Gastroesophageal sphincter (tissue), 3 donors: ENCODE data around the gene PCED1B.

Experiments
- EP300 ChIP-seq: sonication (generic); formaldehyde crosslinking; IDR thresholded peaks from one replicate; pipeline ENCODE4 v1.6.1; 2017; ENCODE audit warnings: antibody characterized with exemption, mild to moderate bottlenecking
- POLR2A ChIP-seq, 2 donors: fragments of 450-650 bp; IDR thresholded peaks; one replicate each; pipeline ENCODE4 v1.6.1; 2017; ENCODE audit warnings: antibody characterized with exemption in 2 of 2, mild to moderate bottlenecking in 2 of 2, moderate library complexity in 1 of 2
- POLR2AphosphoS5 ChIP-seq: sonication (generic); formaldehyde crosslinking; IDR thresholded peaks from one replicate; pipeline ENCODE4 v1.6.1; 2017; ENCODE audit warnings: antibody characterized with exemption
- TF ChIP-seq, protein P1 (sequence below), 4 experiments: fragments of 200-600 bp in 2 of 4; fragments of 450-650 bp in 2 of 4; sonication (generic) in 1 of 4; IDR thresholded peaks; one replicate each; pipeline ENCODE4 v1.5.1; 2017 to 2019; ENCODE audit warnings: antibody characterized with exemption in 4 of 4, mild to moderate bottlenecking in 2 of 4, moderate library complexity in 2 of 4

DNA sequence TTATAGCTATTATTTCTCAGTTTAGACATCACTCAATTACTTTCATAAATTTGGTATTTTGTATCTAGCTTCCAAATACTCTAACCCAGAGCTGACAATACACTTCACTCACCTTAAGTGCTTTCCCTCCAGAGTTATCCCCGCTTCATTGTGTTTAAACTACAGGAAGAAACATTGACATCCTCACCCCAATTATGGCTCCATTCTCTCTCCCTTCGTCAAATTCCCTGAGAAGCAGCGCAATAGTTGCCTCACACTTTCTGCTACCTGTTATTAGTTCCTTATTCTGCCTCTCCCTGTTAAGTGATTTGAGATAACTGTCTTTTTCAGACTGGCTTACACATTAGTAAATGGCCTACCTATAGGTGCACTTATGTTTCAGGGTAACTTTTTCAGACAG is 69.7 kb downstream of the PCED1B start:
- TF ChIP-seq POLR2A (IDR thresholded peaks at IDR 0.05): no peak
- TF ChIP-seq, protein P1, sequence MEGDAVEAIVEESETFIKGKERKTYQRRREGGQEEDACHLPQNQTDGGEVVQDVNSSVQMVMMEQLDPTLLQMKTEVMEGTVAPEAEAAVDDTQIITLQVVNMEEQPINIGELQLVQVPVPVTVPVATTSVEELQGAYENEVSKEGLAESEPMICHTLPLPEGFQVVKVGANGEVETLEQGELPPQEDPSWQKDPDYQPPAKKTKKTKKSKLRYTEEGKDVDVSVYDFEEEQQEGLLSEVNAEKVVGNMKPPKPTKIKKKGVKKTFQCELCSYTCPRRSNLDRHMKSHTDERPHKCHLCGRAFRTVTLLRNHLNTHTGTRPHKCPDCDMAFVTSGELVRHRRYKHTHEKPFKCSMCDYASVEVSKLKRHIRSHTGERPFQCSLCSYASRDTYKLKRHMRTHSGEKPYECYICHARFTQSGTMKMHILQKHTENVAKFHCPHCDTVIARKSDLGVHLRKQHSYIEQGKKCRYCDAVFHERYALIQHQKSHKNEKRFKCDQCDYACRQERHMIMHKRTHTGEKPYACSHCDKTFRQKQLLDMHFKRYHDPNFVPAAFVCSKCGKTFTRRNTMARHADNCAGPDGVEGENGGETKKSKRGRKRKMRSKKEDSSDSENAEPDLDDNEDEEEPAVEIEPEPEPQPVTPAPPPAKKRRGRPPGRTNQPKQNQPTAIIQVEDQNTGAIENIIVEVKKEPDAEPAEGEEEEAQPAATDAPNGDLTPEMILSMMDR (IDR thresholded peaks at IDR 0.05): no peak
- TF ChIP-seq POLR2AphosphoS5: no peak
- no peak for TF ChIP-seq EP300
